ENCODE measurements around the gene TRABD2A.

TRABD2A gene

GRCh38 chr2:84891355-84892010 is 10.6 kb upstream of the TRABD2A start:
- TF ChIP-seq, protein P1, sequence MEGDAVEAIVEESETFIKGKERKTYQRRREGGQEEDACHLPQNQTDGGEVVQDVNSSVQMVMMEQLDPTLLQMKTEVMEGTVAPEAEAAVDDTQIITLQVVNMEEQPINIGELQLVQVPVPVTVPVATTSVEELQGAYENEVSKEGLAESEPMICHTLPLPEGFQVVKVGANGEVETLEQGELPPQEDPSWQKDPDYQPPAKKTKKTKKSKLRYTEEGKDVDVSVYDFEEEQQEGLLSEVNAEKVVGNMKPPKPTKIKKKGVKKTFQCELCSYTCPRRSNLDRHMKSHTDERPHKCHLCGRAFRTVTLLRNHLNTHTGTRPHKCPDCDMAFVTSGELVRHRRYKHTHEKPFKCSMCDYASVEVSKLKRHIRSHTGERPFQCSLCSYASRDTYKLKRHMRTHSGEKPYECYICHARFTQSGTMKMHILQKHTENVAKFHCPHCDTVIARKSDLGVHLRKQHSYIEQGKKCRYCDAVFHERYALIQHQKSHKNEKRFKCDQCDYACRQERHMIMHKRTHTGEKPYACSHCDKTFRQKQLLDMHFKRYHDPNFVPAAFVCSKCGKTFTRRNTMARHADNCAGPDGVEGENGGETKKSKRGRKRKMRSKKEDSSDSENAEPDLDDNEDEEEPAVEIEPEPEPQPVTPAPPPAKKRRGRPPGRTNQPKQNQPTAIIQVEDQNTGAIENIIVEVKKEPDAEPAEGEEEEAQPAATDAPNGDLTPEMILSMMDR (IDR thresholded peaks at IDR 0.05; ENCODE audit: low read depth, low read length) = no peak
- no peak for DNase-seq
- Histone ChIP-seq H3K4me3 (ENCODE audit: low read depth, low read length) (no peak overlapping the region), H3K27me3 (ENCODE audit: insufficient read depth, low read depth, severe bottlenecking) (no peaks in the 10 kb centered on the region), H3K36me3 (no peaks in the 10 kb centered on the region), H3K9me3 (ENCODE audit: severe bottlenecking) (no peaks in the 10 kb centered on the region), H3K27ac (no peak overlapping the region)

GRCh38 chr2:84889332-84889731 is 8.4 kb upstream of the TRABD2A start:
- DNase-seq = no peak
- no peaks in the 10 kb centered on the region for H3K27me3 ChIP-seq (ENCODE audit: insufficient read depth, low read depth, severe bottlenecking)
- H3K27ac ChIP-seq = no peak overlapping the region
- no peak overlapping the region for H3K4me3 ChIP-seq (ENCODE audit: low read depth, low read length)
- H3K36me3 ChIP-seq = no peaks in the 10 kb centered on the region
- TF ChIP-seq, protein P1 (IDR thresholded peaks at IDR 0.05; ENCODE audit: low read depth, low read length) = no peak
- H3K9me3 ChIP-seq (ENCODE audit: severe bottlenecking) = no peaks in the 10 kb centered on the region

DNA sequence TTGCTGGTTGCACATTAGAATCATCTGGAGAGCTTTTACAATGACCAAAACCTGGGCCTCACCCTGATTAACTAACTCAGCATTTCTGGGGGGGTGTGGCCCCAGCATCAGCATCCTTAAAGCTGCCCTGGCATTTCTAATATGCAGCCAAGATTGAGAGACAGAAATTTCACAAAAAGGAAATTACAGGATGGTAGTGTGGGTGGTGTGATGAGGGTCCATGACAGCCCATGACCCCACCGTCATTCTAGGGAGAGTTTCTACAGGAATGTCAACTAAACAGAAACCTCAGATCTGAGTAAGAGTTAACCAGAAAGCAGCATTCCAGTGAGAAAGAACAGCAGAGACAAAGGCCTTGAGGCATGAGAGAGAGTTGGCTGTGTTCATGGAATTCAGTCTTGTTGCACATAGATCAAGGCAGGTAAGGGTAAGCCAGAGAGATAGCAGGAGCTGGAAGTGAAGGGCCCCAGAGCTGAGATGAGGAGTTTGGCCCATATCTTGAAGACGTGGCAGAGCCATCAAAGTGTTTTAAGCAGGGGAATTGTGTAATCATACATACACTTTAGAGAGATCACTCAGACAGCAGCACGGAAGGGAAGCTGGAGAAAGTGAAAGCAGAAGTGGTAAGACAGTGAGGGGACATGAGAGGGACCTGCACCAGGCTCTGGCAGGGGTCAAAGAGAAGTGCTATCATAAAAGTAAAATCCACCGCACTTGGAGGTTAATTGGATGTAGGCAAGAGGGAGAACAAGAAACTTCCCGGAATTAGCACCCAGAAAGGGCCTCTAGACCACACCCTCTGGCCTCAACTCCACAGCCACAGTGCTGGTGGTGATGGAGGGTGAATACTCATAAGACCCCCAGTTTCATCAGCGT is 7.8 kb upstream of the TRABD2A start:
- Histone ChIP-seq H3K36me3 (no peaks in the 10 kb centered on the region), H3K4me3 (ENCODE audit: low read depth, low read length) (no peak overlapping the region), H3K9me3 (ENCODE audit: severe bottlenecking) (no peaks in the 10 kb centered on the region), H3K27ac (no peak overlapping the region), H3K27me3 (ENCODE audit: insufficient read depth, low read depth, severe bottlenecking) (no peaks in the 10 kb centered on the region)
- TF ChIP-seq, protein P1 (IDR thresholded peaks at IDR 0.05; ENCODE audit: low read depth, low read length) = no peak
- no peak for DNase-seq

DNA sequence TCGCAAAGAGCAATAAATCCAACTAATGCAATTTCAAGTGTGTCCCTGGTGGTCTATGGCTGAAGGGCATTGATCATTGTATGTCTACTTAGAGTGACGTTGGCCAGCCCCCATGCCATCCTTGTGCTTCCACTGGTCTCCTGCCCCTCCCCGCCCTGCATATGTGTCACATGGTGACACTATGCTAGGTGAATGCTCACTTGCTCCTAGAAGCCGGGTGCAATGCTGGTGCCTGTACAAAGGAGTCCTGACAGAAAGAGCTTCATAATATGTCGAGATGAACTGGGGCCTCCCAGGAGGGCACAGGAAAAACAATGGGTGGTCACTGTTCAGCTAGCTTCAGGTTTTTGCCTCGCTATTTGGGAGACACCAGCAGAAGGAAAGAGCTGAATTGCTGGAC is 5.9 kb upstream of the TRABD2A start:
- TF ChIP-seq, protein P1 (IDR thresholded peaks at IDR 0.05; ENCODE audit: low read depth, low read length) = no peak
- DNase-seq = no peak
- H3K36me3 ChIP-seq = no peaks in the 10 kb centered on the region

GRCh38 chr2:84885111-84885510 is 4.2 kb upstream of the TRABD2A start:
- Histone ChIP-seq H3K27me3 (ENCODE audit: insufficient read depth, low read depth, severe bottlenecking) (peaks cover 17% of the 10 kb centered on the region), H3K4me3 (ENCODE audit: low read depth, low read length) (no peak overlapping the region), H3K9me3 (ENCODE audit: severe bottlenecking) (no peaks in the 10 kb centered on the region), H3K27ac (no peak overlapping the region), H3K36me3 (no peaks in the 10 kb centered on the region)
- DNase-seq = no peak
- TF ChIP-seq, protein P1 (IDR thresholded peaks at IDR 0.05; ENCODE audit: low read depth, low read length) = no peak

More for the DNA sequence above, 5.9 kb upstream of the TRABD2A start:
- no peak overlapping the region for H3K4me3 ChIP-seq (ENCODE audit: low read depth, low read length)
- H3K27ac ChIP-seq = no peak overlapping the region
- H3K27me3 ChIP-seq (ENCODE audit: insufficient read depth, low read depth, severe bottlenecking) = peaks cover 3% of the 10 kb centered on the region
- no peaks in the 10 kb centered on the region for H3K9me3 ChIP-seq (ENCODE audit: severe bottlenecking)

Measured in WERI-Rb-1 (cell line).